GM12801 (cell line): ENCODE results near the gene ZYX.

Experiments
- CTCF ChIP-seq: IDR thresholded peaks from one replicate; pipeline ENCODE4 v1.5.1; 2011; ENCODE audit warnings: control low read depth; ENCODE audit not compliant: insufficient read length; ENCODE audit errors: extremely low read depth

ZYX gene

GRCh38 chr7:143429770-143430698 is 48.9 kb downstream of the ZYX start:
- no peak for TF ChIP-seq CTCF

DNA sequence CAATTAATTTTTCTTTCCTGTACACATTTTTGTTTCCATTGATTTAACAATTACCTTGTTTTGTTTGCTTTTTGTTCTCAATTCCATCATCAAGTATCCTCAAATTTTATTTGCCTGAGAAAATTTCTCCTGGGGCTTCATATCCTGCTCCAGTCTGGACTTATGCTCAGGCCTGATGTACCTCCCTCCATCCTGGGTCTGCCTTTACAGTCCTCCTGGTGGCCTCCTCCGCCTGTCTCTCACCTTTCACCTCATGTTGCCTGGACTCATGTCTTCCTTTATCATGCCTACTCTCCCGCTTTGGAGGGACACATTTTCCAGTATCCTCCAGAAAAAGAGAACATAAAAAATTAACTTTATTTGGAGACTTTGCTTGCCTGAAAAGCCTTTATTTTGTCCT is 50.0 kb downstream of the ZYX start:
- TF ChIP-seq CTCF = no peak

DNA sequence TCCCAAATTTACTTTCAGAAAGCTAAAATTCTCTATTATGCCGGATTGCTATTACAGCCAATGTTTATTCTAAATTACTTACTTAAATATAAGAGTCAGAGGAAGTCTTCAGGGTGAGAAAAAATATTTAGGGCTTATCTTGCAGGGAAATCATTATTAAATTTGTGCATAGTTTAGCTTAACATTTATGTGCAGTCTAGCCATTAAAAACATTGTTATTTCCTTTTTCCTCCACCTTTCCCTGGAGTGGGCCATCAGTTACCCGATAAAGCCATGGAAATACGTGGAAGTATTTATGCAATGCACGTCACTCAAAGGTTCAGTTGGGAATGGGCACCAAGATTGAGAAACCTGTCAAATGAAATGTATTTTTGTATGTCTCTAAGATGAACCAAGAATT is 52.6 kb downstream of the ZYX start:
- no peak for TF ChIP-seq CTCF

- TF ChIP-seq CTCF = no peak
Observed at GRCh38 chr7:143434660-143435059, 53.5 kb downstream of the ZYX start.

GRCh38 chr7:143435266-143435665 is 54.1 kb downstream of the ZYX start:
- TF ChIP-seq CTCF = no peak

- TF ChIP-seq CTCF = no peak
Observed at GRCh38 chr7:143436325-143436946, 55.3 kb downstream of the ZYX start.

DNA sequence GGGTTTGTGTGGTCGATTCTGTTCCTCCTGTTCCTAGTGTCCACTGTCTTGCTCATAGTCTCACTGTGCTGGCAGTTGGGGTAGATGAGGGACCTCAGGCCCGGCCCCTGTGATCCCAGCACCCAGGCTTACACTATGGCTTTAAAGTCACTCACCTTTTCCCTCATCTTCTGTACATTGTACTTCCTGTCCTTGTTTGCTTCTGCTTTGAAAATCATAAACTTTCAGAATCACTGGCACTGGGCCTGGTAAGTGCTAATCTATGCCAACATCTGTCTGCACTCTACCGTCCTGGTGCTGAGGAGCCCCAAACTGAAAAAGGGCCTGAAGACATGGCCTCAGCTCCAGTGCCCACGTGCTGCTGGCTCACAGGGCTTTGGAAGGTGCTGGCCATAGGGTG is 56.4 kb downstream of the ZYX start:
- TF ChIP-seq CTCF = no peak
